Measurements from ENCODE around the gene MTMR1. TPM values are rescaled to one million over a fixed set of nuclear protein-coding genes. Genes with fewer than 3 reads are reported as not detected.

The MTMR1 gene
- total RNA-seq, 1 donor from 2014 or later = 13.3 TPM

DNA sequence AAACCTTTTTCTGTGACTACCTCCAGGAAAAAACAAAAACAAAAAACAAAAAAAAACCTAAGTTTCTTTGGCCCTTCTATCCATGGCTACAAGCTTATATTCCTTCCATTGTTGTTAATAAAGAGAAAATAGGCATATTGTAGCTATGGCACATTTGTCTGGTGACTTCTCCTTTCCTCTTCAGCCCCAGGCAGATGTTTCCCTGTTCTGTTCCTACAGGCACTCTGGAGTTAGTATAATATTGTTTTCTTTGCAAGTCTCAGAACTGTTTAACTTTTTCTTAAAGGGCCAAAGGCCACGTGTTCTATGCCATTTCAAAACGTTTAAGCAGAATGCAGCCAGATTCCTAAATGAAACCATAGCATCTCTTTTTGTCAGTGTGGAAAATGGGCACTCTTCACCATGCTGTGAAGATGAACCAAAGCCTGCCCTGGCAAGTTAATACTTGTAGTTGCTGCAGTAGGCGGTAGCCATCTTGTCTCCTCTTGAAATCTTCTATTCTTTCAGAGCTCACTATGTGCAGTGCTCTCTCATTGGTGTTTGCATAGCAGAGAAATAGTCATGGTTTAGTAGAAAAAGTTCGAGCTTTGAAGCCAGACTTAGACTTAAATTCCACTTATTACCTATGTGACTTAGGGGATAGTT lies 44.8 kb upstream of the MTMR1 start:
- DNase-seq (ENCODE audit: low spot score) = no peak
- TF ChIP-seq, protein P1, sequence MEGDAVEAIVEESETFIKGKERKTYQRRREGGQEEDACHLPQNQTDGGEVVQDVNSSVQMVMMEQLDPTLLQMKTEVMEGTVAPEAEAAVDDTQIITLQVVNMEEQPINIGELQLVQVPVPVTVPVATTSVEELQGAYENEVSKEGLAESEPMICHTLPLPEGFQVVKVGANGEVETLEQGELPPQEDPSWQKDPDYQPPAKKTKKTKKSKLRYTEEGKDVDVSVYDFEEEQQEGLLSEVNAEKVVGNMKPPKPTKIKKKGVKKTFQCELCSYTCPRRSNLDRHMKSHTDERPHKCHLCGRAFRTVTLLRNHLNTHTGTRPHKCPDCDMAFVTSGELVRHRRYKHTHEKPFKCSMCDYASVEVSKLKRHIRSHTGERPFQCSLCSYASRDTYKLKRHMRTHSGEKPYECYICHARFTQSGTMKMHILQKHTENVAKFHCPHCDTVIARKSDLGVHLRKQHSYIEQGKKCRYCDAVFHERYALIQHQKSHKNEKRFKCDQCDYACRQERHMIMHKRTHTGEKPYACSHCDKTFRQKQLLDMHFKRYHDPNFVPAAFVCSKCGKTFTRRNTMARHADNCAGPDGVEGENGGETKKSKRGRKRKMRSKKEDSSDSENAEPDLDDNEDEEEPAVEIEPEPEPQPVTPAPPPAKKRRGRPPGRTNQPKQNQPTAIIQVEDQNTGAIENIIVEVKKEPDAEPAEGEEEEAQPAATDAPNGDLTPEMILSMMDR (IDR thresholded peaks at IDR 0.05; ENCODE audit: unreplicated experiment) = no peak
- no peak overlapping the region for H3K4me3 Mint-ChIP-seq (ENCODE audit: unreplicated experiment)
- H3K27ac Mint-ChIP-seq (ENCODE audit: unreplicated experiment) = no peak overlapping the region
- no peaks in the 10 kb centered on the region for H3K9me3 Mint-ChIP-seq (ENCODE audit: unreplicated experiment)
- no peaks in the 10 kb centered on the region for H3K27me3 Mint-ChIP-seq (ENCODE audit: unreplicated experiment)
- peaks cover 2% of the 10 kb centered on the region for H3K4me1 Mint-ChIP-seq (ENCODE audit: unreplicated experiment)
- peaks cover 8% of the 10 kb centered on the region for H3K36me3 Mint-ChIP-seq (ENCODE audit: low read depth, unreplicated experiment)

DNA sequence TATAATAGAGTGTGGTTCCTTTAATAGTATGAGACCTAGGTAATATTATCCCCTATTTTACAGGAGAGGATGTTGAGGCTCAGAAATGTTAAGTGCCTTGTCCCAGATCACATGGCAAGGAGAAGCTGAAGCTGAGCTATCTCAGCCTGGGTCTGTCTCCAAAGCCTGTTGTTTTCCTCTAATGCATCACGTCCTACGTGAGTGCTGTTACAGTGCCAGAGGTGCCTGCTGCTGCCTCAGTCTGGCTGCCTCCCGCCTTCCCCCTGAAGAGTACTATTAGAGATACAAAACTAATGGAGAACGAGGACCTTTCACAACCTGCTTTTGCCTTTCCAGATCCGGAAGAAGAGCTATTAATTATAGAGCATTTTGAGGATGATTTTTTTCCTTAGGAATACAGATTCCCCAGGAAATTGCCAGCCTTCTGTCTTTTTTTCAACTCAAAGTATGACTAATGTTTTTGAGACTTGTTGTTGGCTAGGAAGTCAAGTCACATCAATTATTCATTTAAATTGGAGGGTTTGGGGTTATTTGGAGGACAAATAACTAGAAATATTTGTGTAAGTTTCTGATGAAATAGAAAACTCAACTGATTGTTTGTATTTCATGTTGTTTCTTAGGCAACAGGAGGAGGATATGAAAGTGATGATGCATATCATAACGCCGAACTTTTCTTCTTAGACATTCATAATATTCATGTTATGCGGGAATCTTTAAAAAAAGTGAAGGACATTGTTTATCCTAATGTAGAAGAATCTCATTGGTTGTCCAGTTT lies 43.9 kb upstream of the MTMR1 start:
- H3K4me3 Mint-ChIP-seq (ENCODE audit: unreplicated experiment) = no peak overlapping the region
- H3K4me1 Mint-ChIP-seq (ENCODE audit: unreplicated experiment) = peaks cover 2% of the 10 kb centered on the region
- H3K36me3 Mint-ChIP-seq (ENCODE audit: low read depth, unreplicated experiment) = peaks cover 8% of the 10 kb centered on the region
- DNase-seq (ENCODE audit: low spot score) = no peak
- H3K27me3 Mint-ChIP-seq (ENCODE audit: unreplicated experiment) = no peaks in the 10 kb centered on the region
- H3K27ac Mint-ChIP-seq (ENCODE audit: unreplicated experiment) = no peak overlapping the region
- H3K9me3 Mint-ChIP-seq (ENCODE audit: unreplicated experiment) = no peaks in the 10 kb centered on the region
- TF ChIP-seq, protein P1 (IDR thresholded peaks at IDR 0.05; ENCODE audit: unreplicated experiment) = no peak

DNA sequence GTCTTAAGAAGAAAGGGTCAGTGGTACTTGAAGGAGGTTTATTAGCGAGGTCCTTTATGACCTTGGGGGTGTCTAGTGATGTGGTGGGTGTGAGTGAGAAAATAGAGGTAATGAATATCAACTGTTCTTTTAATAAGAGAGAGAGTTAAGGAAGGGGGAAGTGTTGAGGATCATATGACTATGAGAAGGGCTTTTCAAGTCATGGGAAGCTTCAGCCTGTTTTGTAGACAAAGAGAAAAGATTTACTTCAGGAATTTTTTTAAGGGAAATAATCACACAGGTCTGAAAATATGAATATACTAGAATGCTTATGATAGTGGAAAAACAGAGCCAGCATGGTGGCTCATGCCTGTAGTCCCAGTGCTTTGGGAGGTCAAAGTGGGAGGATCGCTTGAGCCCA lies 41.3 kb upstream of the MTMR1 start:
- Mint-ChIP-seq H3K27ac (ENCODE audit: unreplicated experiment) (no peak overlapping the region), H3K4me1 (ENCODE audit: unreplicated experiment) (peaks cover 2% of the 10 kb centered on the region), H3K36me3 (ENCODE audit: low read depth, unreplicated experiment) (peaks cover 14% of the 10 kb centered on the region), H3K9me3 (ENCODE audit: unreplicated experiment) (no peaks in the 10 kb centered on the region), H3K4me3 (ENCODE audit: unreplicated experiment) (peak overlapping the region; percentile 23), H3K27me3 (ENCODE audit: unreplicated experiment) (no peaks in the 10 kb centered on the region)
- DNase-seq (ENCODE audit: low spot score) = no peak
- TF ChIP-seq, protein P1 (IDR thresholded peaks at IDR 0.05; ENCODE audit: unreplicated experiment) = no peak

DNA sequence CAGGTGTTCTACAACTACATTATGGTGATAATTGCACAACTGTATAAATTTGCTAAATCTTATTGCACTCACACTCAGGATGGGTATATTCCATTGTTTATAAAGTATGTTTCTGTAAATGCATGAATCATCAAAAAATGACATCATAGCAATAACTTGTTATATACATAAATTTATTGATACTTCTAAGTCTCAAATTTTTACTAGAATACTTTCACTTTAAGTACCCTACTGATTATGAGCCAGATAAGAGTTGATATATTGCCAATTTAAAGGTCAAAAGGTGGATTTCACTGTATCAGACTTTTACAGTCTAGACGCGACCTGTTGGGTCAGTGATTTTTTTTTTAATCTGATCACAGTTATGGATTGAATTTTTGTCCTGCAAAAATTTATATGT lies 37.4 kb upstream of the MTMR1 start:
- H3K4me1 Mint-ChIP-seq (ENCODE audit: unreplicated experiment) = no peaks in the 10 kb centered on the region
- H3K27me3 Mint-ChIP-seq (ENCODE audit: unreplicated experiment) = no peaks in the 10 kb centered on the region
- H3K27ac Mint-ChIP-seq (ENCODE audit: unreplicated experiment) = no peak overlapping the region
- H3K4me3 Mint-ChIP-seq (ENCODE audit: unreplicated experiment) = no peak overlapping the region
- no peaks in the 10 kb centered on the region for H3K9me3 Mint-ChIP-seq (ENCODE audit: unreplicated experiment)
- TF ChIP-seq, protein P1 (IDR thresholded peaks at IDR 0.05; ENCODE audit: unreplicated experiment) = no peak
- no peak for DNase-seq (ENCODE audit: low spot score)
- H3K36me3 Mint-ChIP-seq (ENCODE audit: low read depth, unreplicated experiment) = peaks cover 15% of the 10 kb centered on the region

DNA sequence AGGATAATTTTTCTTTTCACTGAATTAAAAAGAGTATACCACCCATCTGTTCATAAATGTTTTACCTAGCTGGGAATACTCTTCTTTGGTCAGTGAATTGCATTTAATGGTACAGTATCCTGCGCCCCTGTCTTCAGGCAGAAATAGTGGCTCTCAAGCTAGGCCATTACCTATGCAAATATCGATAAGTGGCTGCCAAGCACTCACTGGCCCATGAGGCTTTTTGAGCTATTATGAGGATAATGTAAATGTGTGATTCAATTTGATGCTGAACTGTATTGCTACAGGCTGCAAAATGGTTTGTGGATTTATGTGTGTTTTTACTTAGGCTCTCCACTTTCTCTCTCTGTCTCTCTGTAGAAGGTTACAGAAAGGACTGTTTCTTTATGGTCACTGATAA lies 30.1 kb upstream of the MTMR1 start:
- Mint-ChIP-seq H3K27ac (ENCODE audit: unreplicated experiment) (no peak overlapping the region), H3K36me3 (ENCODE audit: low read depth, unreplicated experiment) (peaks cover 12% of the 10 kb centered on the region), H3K27me3 (ENCODE audit: unreplicated experiment) (peaks cover 3% of the 10 kb centered on the region), H3K4me3 (ENCODE audit: unreplicated experiment) (no peak overlapping the region), H3K9me3 (ENCODE audit: unreplicated experiment) (no peaks in the 10 kb centered on the region), H3K4me1 (ENCODE audit: unreplicated experiment) (no peaks in the 10 kb centered on the region)
- TF ChIP-seq, protein P1 (IDR thresholded peaks at IDR 0.05; ENCODE audit: unreplicated experiment) = no peak
- DNase-seq (ENCODE audit: low spot score) = no peak

Data from endothelial cell (in vitro differentiated cells).